Breast epithelium (tissue), 3 donors: ENCODE data around the gene OR2T11.
"Not testable (repeated sequence)": the region's sequence is repeated elsewhere in the genome, so short reads cannot be mapped to it uniquely, and the experiment has no call there.

Experiments
- CTCF ChIP-seq, 3 donors: fragments of 450-650 bp; IDR thresholded peaks; one replicate each; pipeline ENCODE4 v1.5.1; 2016 to 2017; ENCODE audit warnings: antibody characterized with exemption in 3 of 3, mild to moderate bottlenecking in 3 of 3, moderate library complexity in 3 of 3
- POLR2A ChIP-seq: fragments of 450-650 bp; IDR thresholded peaks from one replicate; pipeline ENCODE4 v1.6.1; 2016; ENCODE audit warnings: antibody characterized with exemption, mild to moderate bottlenecking, moderate library complexity
- POLR2AphosphoS5 ChIP-seq, 3 donors: sonication (generic); formaldehyde crosslinking; IDR thresholded peaks; one replicate each; pipeline ENCODE4 v1.6.1; 2017; ENCODE audit warnings: antibody characterized with exemption in 3 of 3

GRCh38 chr1:248634991-248635390 is at the start of gene OR2T11:
- not testable (repeated sequence) for TF ChIP-seq POLR2AphosphoS5 (IDR thresholded peaks at IDR 0.05); CTCF (IDR thresholded peaks at IDR 0.05); POLR2A
